HepG2 (cell line): ENCODE data around the gene TTC23. TPM values are rescaled to one million over a fixed set of nuclear protein-coding genes. Genes with fewer than 3 reads are reported as not detected.

ENCODE experiments used
- GATAD2A ChIP-seq: IDR thresholded peaks from 2 replicates; pipeline ENCODE4 v1.6.1; 2016
- HMGXB4 ChIP-seq, 2 experiments: sonication (generic) in 1 of 2; formaldehyde crosslinking in 1 of 2; IDR thresholded peaks; 2 replicates each; pipeline versions ENCODE4 v1.4.0 to v1.6.1; 2018 to 2020; ENCODE audit warnings: missing genetic modification reagents in 2 of 2, borderline replicate concordance in 1 of 2, low read depth in 1 of 2, mild to moderate bottlenecking in 1 of 2, missing biosample characterization in 1 of 2
- HNRNPH1 ChIP-seq: fragments of 200-400 bp; formaldehyde crosslinking; optimal IDR thresholded peaks from 2 replicates; pipeline ENCODE3; 2017; ENCODE audit warnings: mild to moderate bottlenecking, low read depth, low read length
- IRF2 ChIP-seq: IDR thresholded peaks from 2 replicates; pipeline ENCODE4 v1.6.1; 2018; ENCODE audit warnings: missing genetic modification reagents, missing compliant biosample characterization
- ISX ChIP-seq: sonication (generic); formaldehyde crosslinking; conservative IDR thresholded peaks from 2 replicates; pipeline ENCODE4 v1.5.0; 2020; ENCODE audit warnings: missing genetic modification reagents
- KDM5B ChIP-seq: sonication (generic); formaldehyde crosslinking; IDR thresholded peaks from 2 replicates; pipeline ENCODE4 v1.4.0; 2020; ENCODE audit warnings: missing genetic modification reagents, mild to moderate bottlenecking, borderline replicate concordance
- MTA1 ChIP-seq: sonication (generic); formaldehyde crosslinking; IDR thresholded peaks from 2 replicates; pipeline ENCODE4 v1.4.0; 2020; ENCODE audit warnings: missing genetic modification reagents, mild to moderate bottlenecking, borderline replicate concordance
- NR3C1 ChIP-seq: sonication (generic); formaldehyde crosslinking; IDR thresholded peaks from 2 replicates; pipeline ENCODE4 v1.4.0; 2020; ENCODE audit warnings: missing genetic modification reagents
- PBX3 ChIP-seq: sonication (generic); formaldehyde crosslinking; IDR thresholded peaks from 2 replicates; pipeline ENCODE4 v1.8.1; 2023; ENCODE audit warnings: missing genetic modification reagents, inconsistent platforms, borderline replicate concordance
- PHF21A ChIP-seq: sonication (generic); formaldehyde crosslinking; IDR thresholded peaks from 2 replicates; pipeline ENCODE4 v1.5.0; 2020; ENCODE audit warnings: mild to moderate bottlenecking, missing genetic modification reagents
- RCOR2 ChIP-seq: IDR thresholded peaks from 2 replicates; pipeline ENCODE4 v1.6.1; 2016; ENCODE audit warnings: missing biosample characterization, missing genetic modification reagents
- SIX4 ChIP-seq: sonication (generic); formaldehyde crosslinking; IDR thresholded peaks from 2 replicates; pipeline ENCODE4 v1.4.0; 2020; ENCODE audit warnings: missing genetic modification reagents
- SKI ChIP-seq: fragments of 450-650 bp; IDR thresholded peaks from one replicate; pipeline ENCODE4 v1.6.1; 2018; ENCODE audit warnings: mild to moderate bottlenecking; ENCODE audit not compliant: partially characterized antibody
- SRF ChIP-seq: IDR thresholded peaks from 2 replicates; pipeline ENCODE4 v1.6.1; 2011; ENCODE audit warnings: mild to moderate bottlenecking, low read depth, low read length, moderate library complexity
- TCF7 ChIP-seq: sonication (generic); IDR thresholded peaks from 2 replicates; pipeline ENCODE4 v1.6.1; 2016; ENCODE audit warnings: antibody characterized with exemption, low read depth
- ZC3H13 ChIP-seq: sonication (generic); formaldehyde crosslinking; IDR thresholded peaks from 2 replicates; pipeline ENCODE4 v1.8.1; 2023; ENCODE audit warnings: mild to moderate bottlenecking, missing genetic modification reagents, moderate library complexity
- ZNF143 ChIP-seq: sonication (generic); formaldehyde crosslinking; IDR thresholded peaks from 2 replicates; pipeline ENCODE4 v1.4.0; 2020; ENCODE audit warnings: missing genetic modification reagents
- ZNF414 ChIP-seq: sonication (generic); formaldehyde crosslinking; IDR thresholded peaks from 2 replicates; pipeline ENCODE4 v1.5.0; 2020; ENCODE audit warnings: missing genetic modification reagents
- ZNF558 ChIP-seq: sonication (generic); formaldehyde crosslinking; IDR thresholded peaks from 2 replicates; pipeline ENCODE4 v1.9.0; 2022; ENCODE audit warnings: mild to moderate bottlenecking, missing genetic modification reagents, borderline replicate concordance
- ZNF572 ChIP-seq: sonication (generic); formaldehyde crosslinking; IDR thresholded peaks from 2 replicates; pipeline ENCODE4 v1.5.1; 2020; ENCODE audit warnings: mild to moderate bottlenecking, missing genetic modification reagents
- ZNF597 ChIP-seq: sonication (generic); formaldehyde crosslinking; IDR thresholded peaks from 2 replicates; pipeline ENCODE4 v1.5.0; 2020; ENCODE audit warnings: missing genetic modification reagents
- ZNF770 ChIP-seq: sonication (generic); formaldehyde crosslinking; IDR thresholded peaks from 2 replicates; pipeline ENCODE4 v1.5.0; 2020; ENCODE audit warnings: mild to moderate bottlenecking, missing genetic modification reagents
- ZNF780A ChIP-seq: sonication (generic); formaldehyde crosslinking; IDR thresholded peaks from 2 replicates; pipeline ENCODE4 v1.8.0; 2022; ENCODE audit warnings: mild to moderate bottlenecking, missing genetic modification reagents, moderate library complexity
- polyA plus RNA-seq, 8 experiments: library from polyadenylated mRNA; depleted of rRNA in 3 of 8; stranded (reverse) in 7 of 8; unstranded in 1 of 8; fragments of >200 nt; fragmentation: Illumina TruSeq in 4 of 8; extraction: Trizol in 4 of 8; gene quantifications; 2 replicates each; pipeline versions ENCODE4 v1.2.1 to v1.2.3, GENCODE V29; 2011 to 2016; ENCODE audit warnings: low read depth in 4 of 8, missing spikeins in 1 of 8, mixed read lengths in 1 of 8; ENCODE audit not compliant: insufficient read depth in 1 of 8
- total RNA-seq, 5 experiments: library from RNA; depleted of rRNA; stranded (reverse); fragments of >200 nt; fragmentation: Illumina TruSeq; extraction: Trizol; gene quantifications; 2 replicates each; pipeline ENCODE4 v1.2.3, GENCODE V29; 2016; ENCODE audit warnings: low read depth in 1 of 5

Gene TTC23
- total and polyA plus RNA-seq, 2 of the 13 experiments (the other 11 are each of a cell fraction or from before 2014, with no cell fraction given), result 1.6 to 11.7 TPM

- TF ChIP-seq HMGXB4 (CRISPR knock-in tag; IDR thresholded peaks at IDR 0.05; ENCODE audit: borderline replicate concordance in 1 of 2, low read depth in 1 of 2), result no peak
- peak; percentile 57 for TF ChIP-seq GATAD2A (CRISPR knock-in tag)
- no peak for TF ChIP-seq NR3C1 (CRISPR knock-in tag)
- TF ChIP-seq ZNF770 (CRISPR knock-in tag), result no peak
- TF ChIP-seq HNRNPH1, result no peak
- no peak for TF ChIP-seq ISX (CRISPR knock-in tag)
- no peak for TF ChIP-seq ZNF780A (CRISPR knock-in tag)
- no peak for TF ChIP-seq ZNF597 (CRISPR knock-in tag)
- no peak for TF ChIP-seq ZNF558 (CRISPR knock-in tag)
- no peak for TF ChIP-seq KDM5B (CRISPR knock-in tag)
- TF ChIP-seq ZNF414 (CRISPR knock-in tag), result no peak
- no peak for TF ChIP-seq RCOR2 (CRISPR knock-in tag)
- TF ChIP-seq SKI, result no peak
- TF ChIP-seq PHF21A (CRISPR knock-in tag), result peak; percentile 56; the same call in 1 of the 2 replicates
- no peak for TF ChIP-seq MTA1 (CRISPR knock-in tag)
- no peak for TF ChIP-seq ZNF143 (CRISPR knock-in tag)
- TF ChIP-seq IRF2, result no peak
- no peak for TF ChIP-seq SIX4 (CRISPR knock-in tag)
- TF ChIP-seq ZC3H13 (CRISPR knock-in tag), result no peak
- no peak for TF ChIP-seq SRF
- peak; percentile 19; the same call in 1 of the 2 replicates for TF ChIP-seq TCF7
- TF ChIP-seq PBX3 (CRISPR knock-in tag), result no peak
- no peak for TF ChIP-seq ZNF572 (CRISPR knock-in tag)
Observed at GRCh38 chr15:99123713-99124451, 125.5 kb downstream of the TTC23 start (continued).
